ENCODE results near the gene EXOC4.

DNA sequence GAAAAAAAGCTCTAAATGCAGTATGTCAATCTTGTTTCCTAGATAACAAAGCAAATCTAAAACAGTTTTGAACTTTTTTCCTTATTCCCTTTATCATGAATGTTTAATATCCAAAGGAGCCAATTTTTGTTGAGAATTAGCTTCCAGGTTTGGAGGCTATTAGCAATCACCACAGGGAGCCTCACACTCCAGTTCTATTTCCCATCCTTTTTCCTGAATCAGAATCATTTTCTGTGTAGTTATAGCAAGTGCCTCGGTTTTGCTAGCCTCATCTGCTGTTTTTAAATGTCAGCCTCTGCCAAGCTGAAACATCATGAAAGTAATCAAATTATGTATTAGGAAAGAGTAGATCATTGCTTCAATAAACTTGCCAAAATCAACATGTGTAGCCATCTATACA lies 516.8 kb downstream of the EXOC4 start:
- TF ChIP-seq, protein P1, sequence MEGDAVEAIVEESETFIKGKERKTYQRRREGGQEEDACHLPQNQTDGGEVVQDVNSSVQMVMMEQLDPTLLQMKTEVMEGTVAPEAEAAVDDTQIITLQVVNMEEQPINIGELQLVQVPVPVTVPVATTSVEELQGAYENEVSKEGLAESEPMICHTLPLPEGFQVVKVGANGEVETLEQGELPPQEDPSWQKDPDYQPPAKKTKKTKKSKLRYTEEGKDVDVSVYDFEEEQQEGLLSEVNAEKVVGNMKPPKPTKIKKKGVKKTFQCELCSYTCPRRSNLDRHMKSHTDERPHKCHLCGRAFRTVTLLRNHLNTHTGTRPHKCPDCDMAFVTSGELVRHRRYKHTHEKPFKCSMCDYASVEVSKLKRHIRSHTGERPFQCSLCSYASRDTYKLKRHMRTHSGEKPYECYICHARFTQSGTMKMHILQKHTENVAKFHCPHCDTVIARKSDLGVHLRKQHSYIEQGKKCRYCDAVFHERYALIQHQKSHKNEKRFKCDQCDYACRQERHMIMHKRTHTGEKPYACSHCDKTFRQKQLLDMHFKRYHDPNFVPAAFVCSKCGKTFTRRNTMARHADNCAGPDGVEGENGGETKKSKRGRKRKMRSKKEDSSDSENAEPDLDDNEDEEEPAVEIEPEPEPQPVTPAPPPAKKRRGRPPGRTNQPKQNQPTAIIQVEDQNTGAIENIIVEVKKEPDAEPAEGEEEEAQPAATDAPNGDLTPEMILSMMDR (IDR thresholded peaks at IDR 0.05; ENCODE audit: low read length) = no peak
- no peak for TF ChIP-seq EZH2 (IDR thresholded peaks at IDR 0.05; ENCODE audit: borderline replicate concordance, low read length)

Measured in OCI-LY1 (cell line).